B cell (primary cell): ENCODE results near the gene CDC25B. TPM values are rescaled to one million over a fixed set of nuclear protein-coding genes. Genes with fewer than 3 reads are reported as not detected.
A peak's percentile ranks its signal among the peaks of the same experiment; 100 is the strongest.

ENCODE experiments used
- ATAC-seq: fragments of 200-7000 bp; cut with Tn5 transposase; one replicate; pipeline ENCODE4 v1.10.0; 2021; ENCODE audit warnings: low read depth, mild to moderate bottlenecking, moderate number of reproducible peaks, moderate library complexity
- CTCF ChIA-PET: fragments of 350-600 bp; sonication (Branson Sonifier 250); formaldehyde crosslinking; loops from one replicate; lab custom pipeline; 2021; ENCODE audit warnings: antibody characterized with exemption, inconsistent platforms; lab: Charles Lee
- POLR2A ChIA-PET: fragments of 350-600 bp; sonication (Branson Sonifier 250); formaldehyde crosslinking; loops from one replicate; lab custom pipeline; 2021; ENCODE audit warnings: antibody characterized with exemption; lab: Charles Lee
- DNase-seq: peaks from one replicate; pipeline ENCODE4 v3.0.0; 2013
- H2AFZ ChIP-seq: 2 replicates; pipeline ENCODE4 v1.6.1; 2012; ENCODE audit warnings: mild to moderate bottlenecking, low read depth, low read length; ENCODE audit not compliant: insufficient read depth, poor library complexity, severe bottlenecking
- H3K27ac ChIP-seq, 2 donors: 1 replicate in 1 of 2; 2 replicates in 1 of 2; pipeline ENCODE4 v1.5.1; 2012 to 2013; ENCODE audit warnings: low read length in 2 of 2, mild to moderate bottlenecking in 2 of 2, moderate library complexity in 1 of 2
- H3K27me3 ChIP-seq, 4 experiments: fragments of 200-600 bp in 1 of 4; sonication (generic) in 1 of 4; replicated peaks in 1 of 4; 1 replicate in 2 of 4; 2 replicates in 2 of 4; pipeline versions ENCODE4 v1.6.1 to v1.7.0; 2013 to 2016; ENCODE audit warnings: low read length in 3 of 4, mild to moderate bottlenecking in 2 of 4, mixed read lengths in 1 of 4, moderate library complexity in 1 of 4; ENCODE audit not compliant: insufficient read depth in 4 of 4, control insufficient read depth in 3 of 4; ENCODE audit errors: control extremely low read depth in 1 of 4
- H3K36me3 ChIP-seq, 2 experiments: replicated peaks in 1 of 2; 1 replicate in 1 of 2; 2 replicates in 1 of 2; pipeline versions ENCODE4 v1.6.1 to v1.7.1; 2013; ENCODE audit warnings: low read length in 1 of 2; ENCODE audit not compliant: insufficient read depth in 2 of 2, control insufficient read depth in 1 of 2; ENCODE audit errors: control extremely low read depth in 1 of 2, extremely low read depth in 1 of 2
- H3K4me1 ChIP-seq, 2 donors: fragments of 200-600 bp in 1 of 2; sonication (generic) in 1 of 2; 1 replicate in 1 of 2; 2 replicates in 1 of 2; pipeline versions ENCODE4 v1.5.1 to v1.6.1; 2013 to 2017; ENCODE audit warnings: low read length in 2 of 2; ENCODE audit not compliant: control insufficient read depth in 2 of 2, insufficient read depth in 2 of 2
- H3K4me2 ChIP-seq: replicated peaks from 2 replicates; pipeline ENCODE3; 2012; ENCODE audit warnings: mild to moderate bottlenecking, low read depth, low read length; ENCODE audit not compliant: poor library complexity, severe bottlenecking
- H3K4me3 ChIP-seq, 5 experiments: fragments of 200-600 bp in 1 of 5; sonication (generic) in 1 of 5; 1 replicate in 3 of 5; 2 replicates in 2 of 5; pipeline versions ENCODE4 v1.5.1 to v1.7.0; 2011 to 2016; ENCODE audit warnings: low read length in 4 of 5, mild to moderate bottlenecking in 4 of 5, low read depth in 2 of 5, control low read depth in 1 of 5, moderate library complexity in 1 of 5; ENCODE audit not compliant: insufficient read depth in 1 of 5; ENCODE audit errors: control extremely low read depth in 1 of 5, extremely low read depth in 1 of 5
- H3K79me2 ChIP-seq: fragments of 200-600 bp; sonication (generic); one replicate; pipeline ENCODE4 v1.6.0; 2016; ENCODE audit warnings: low read length; ENCODE audit not compliant: control insufficient read depth, insufficient read depth
- H3K9ac ChIP-seq: fragments of 200-600 bp; sonication (generic); 2 replicates; pipeline ENCODE4 v1.6.1; 2017; ENCODE audit warnings: mild to moderate bottlenecking, low read length, moderate library complexity
- H3K9me3 ChIP-seq, 3 donors: one replicate each; pipeline versions ENCODE4 v1.6.1 to v1.7.1; 2013; ENCODE audit warnings: low read length in 2 of 3; ENCODE audit not compliant: control insufficient read depth in 2 of 3, insufficient read depth in 1 of 3; ENCODE audit errors: control extremely low read depth in 1 of 3
- H4K20me1 ChIP-seq: 2 replicates; pipeline ENCODE4 v1.6.0; 2012; ENCODE audit warnings: mild to moderate bottlenecking, low read length; ENCODE audit not compliant: insufficient read depth, control insufficient read depth, poor library complexity, severe bottlenecking
- H3K27ac Mint-ChIP-seq: one replicate; pipeline ENCODE4 v1.8.0; 2021; ENCODE audit warnings: mixed read lengths
- H3K27me3 Mint-ChIP-seq: one replicate; pipeline ENCODE4 v1.8.0; 2021; ENCODE audit warnings: mixed read lengths
- H3K4me1 Mint-ChIP-seq: one replicate; pipeline ENCODE4 v1.8.0; 2021; ENCODE audit warnings: mixed read lengths
- H3K4me3 Mint-ChIP-seq: one replicate; pipeline ENCODE4 v1.8.0; 2021; ENCODE audit warnings: mixed read lengths
- H3K9me3 Mint-ChIP-seq: one replicate; pipeline ENCODE4 v1.8.0; 2022; ENCODE audit warnings: mixed read lengths; ENCODE audit not compliant: insufficient read depth
- EZH2 ChIP-seq: IDR thresholded peaks from 2 replicates; pipeline ENCODE4 v1.6.1; 2012; ENCODE audit warnings: borderline replicate concordance, low read depth, mild to moderate bottlenecking, moderate library complexity, low read length; ENCODE audit not compliant: insufficient read depth, poor library complexity, severe bottlenecking
- WGBS: methylation state at CpG from one replicate; pipeline ENCODE4 v1.1.5; 2013; ENCODE audit warnings: missing lambda C conversion rate; ENCODE audit not compliant: insufficient coverage; 5-methylcytosine and 5-hydroxymethylcytosine counted together
- intact Hi-C: fragments of 100-400 bp; cut with micrococcal nuclease; formaldehyde crosslinking; loops from one replicate; pipeline ENCODE4 v1.10.0; 2022
- polyA plus RNA-seq: library from polyadenylated mRNA; depleted of rRNA; stranded (reverse); fragments of >200 nt; gene quantifications from 2 replicates; pipeline ENCODE4 v1.2.3, GENCODE V29; 2012
- total RNA-seq, 2 donors: library from RNA; stranded (reverse); fragments of 120-200 nt in 1 of 2; gene quantifications; 1 replicate in 1 of 2; 2 replicates in 1 of 2; pipeline versions ENCODE4 v1.2.3 to v1.2.4, GENCODE V29; 2013 to 2022
- TF ChIP-seq, protein P1 (sequence below): fragments of 200-600 bp; IDR thresholded peaks from one replicate; pipeline ENCODE4 v1.8.0; 2022; ENCODE audit warnings: antibody characterized with exemption, mild to moderate bottlenecking

Gene CDC25B
- total and polyA plus RNA-seq, 2 donors (not counting 1 experiment from before 2014, with no cell fraction given): 72.3 to 114 TPM

GRCh38 chr20:3798908-3799248, 2.8 kb downstream of the CDC25B start:
- H3K9ac ChIP-seq: peak overlapping the region; percentile 33
- peak overlapping the region; percentile 94 for H3K27ac Mint-ChIP-seq
- H2AFZ ChIP-seq: peak overlapping the region; percentile 49
- H3K4me3 Mint-ChIP-seq: peak overlapping the region; percentile 84
- H3K79me2 ChIP-seq: peaks cover 38% of the 10 kb centered on the region
- no peak for ATAC-seq
- H3K4me1 Mint-ChIP-seq: peaks cover 67% of the 10 kb centered on the region
- no peaks in the 10 kb centered on the region for H3K27me3 Mint-ChIP-seq
- no peaks in the 10 kb centered on the region for H3K9me3 Mint-ChIP-seq
- intact Hi-C loops: no loop called here
- H3K4me2 ChIP-seq: peak overlapping the region; percentile 99
- 60% methylated on average over 1 of the region's 3 CpGs for WGBS
- ChIA-PET CTCF (interaction anchor here (2.4 kb wide), 1 partner anchor 21 kb away, joined by 15 read pairs; the partner anchor contains the start of gene AP5S1), POLR2A (interaction anchor here (1.8 kb wide), 1 partner anchor 22 kb away, joined by 14 read pairs; the partner anchor contains the start of gene AP5S1)
- peak overlapping the region; percentile 79 to 85 for H3K27ac ChIP-seq
- no peak for TF ChIP-seq EZH2
- TF ChIP-seq, protein P1, sequence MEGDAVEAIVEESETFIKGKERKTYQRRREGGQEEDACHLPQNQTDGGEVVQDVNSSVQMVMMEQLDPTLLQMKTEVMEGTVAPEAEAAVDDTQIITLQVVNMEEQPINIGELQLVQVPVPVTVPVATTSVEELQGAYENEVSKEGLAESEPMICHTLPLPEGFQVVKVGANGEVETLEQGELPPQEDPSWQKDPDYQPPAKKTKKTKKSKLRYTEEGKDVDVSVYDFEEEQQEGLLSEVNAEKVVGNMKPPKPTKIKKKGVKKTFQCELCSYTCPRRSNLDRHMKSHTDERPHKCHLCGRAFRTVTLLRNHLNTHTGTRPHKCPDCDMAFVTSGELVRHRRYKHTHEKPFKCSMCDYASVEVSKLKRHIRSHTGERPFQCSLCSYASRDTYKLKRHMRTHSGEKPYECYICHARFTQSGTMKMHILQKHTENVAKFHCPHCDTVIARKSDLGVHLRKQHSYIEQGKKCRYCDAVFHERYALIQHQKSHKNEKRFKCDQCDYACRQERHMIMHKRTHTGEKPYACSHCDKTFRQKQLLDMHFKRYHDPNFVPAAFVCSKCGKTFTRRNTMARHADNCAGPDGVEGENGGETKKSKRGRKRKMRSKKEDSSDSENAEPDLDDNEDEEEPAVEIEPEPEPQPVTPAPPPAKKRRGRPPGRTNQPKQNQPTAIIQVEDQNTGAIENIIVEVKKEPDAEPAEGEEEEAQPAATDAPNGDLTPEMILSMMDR: no peak
- no peaks in the 10 kb centered on the region for H3K27me3 ChIP-seq
- peak overlapping the region in 2 of 5 experiments; percentile 20 to 50 for H3K4me3 ChIP-seq
- peaks cover 0 to 38% of the 10 kb centered on the region in 2 experiments for H3K36me3 ChIP-seq
- DNase-seq: no peak
- no peaks in the 10 kb centered on the region for H3K9me3 ChIP-seq
- peaks cover 53 to 75% of the 10 kb centered on the region in 2 donors for H3K4me1 ChIP-seq
- H4K20me1 ChIP-seq: peaks cover 4% of the 10 kb centered on the region

DNA sequence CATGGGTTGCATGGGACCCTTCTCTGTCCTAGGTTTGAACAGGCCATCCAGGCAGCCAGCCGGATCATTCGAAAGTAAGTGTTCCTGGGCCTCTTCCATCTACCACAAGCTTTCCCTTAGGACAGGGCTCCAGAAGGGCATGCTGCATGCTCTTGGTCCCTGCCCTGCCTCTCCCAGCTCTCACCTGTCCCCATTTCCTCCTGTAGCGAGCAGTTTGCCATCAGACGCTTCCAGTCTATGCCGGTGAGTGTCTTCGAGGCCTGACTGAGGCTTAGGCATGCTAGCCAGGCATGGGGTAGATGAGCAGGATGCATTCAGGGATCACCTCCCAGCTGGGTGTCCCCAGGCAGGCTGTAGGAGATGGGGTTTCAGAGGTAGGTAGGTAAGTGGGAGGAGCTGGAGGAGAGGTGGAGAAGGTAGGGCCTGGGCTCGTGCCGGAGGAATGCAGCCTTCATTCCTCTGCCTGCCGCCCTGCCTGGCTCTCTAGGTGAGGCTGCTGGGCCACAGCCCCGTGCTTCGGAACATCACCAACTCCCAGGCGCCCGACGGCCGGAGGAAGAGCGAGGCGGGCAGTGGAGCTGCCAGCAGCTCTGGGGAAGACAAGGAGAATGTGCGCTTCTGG, 4.3 kb downstream of the CDC25B start:
- intact Hi-C loops: no loop called here
- no peaks in the 10 kb centered on the region for H3K9me3 ChIP-seq
- no peaks in the 10 kb centered on the region for H3K27me3 ChIP-seq
- ATAC-seq: no peak
- Mint-ChIP-seq H3K4me3 (peak overlapping the region; percentile 84), H3K27ac (peak overlapping the region; percentile 94), H3K27me3 (no peaks in the 10 kb centered on the region), H3K9me3 (no peaks in the 10 kb centered on the region), H3K4me1 (peaks cover 69% of the 10 kb centered on the region)
- no peak overlapping the region for H2AFZ ChIP-seq
- TF ChIP-seq EZH2: no peak
- TF ChIP-seq, protein P1: no peak
- H3K4me3 ChIP-seq: peak overlapping the region in 2 of 5 experiments; percentile 20 to 50
- WGBS: 100% methylated on average over 17 of the region's 18 CpGs
- H3K9ac ChIP-seq: peak overlapping the region; percentile 33
- POLR2A ChIA-PET: interaction anchor here (0.5 to 1.8 kb wide), 4 partner anchors 11 to 45 kb away, joined by 3 to 14 read pairs (median 5); partner anchors contain the start of gene AP5S1
- peak overlapping the region; percentile 99 for H3K4me2 ChIP-seq
- H3K27ac ChIP-seq: peak overlapping the region; percentile 79 to 85
- peaks cover 0 to 53% of the 10 kb centered on the region in 2 experiments for H3K36me3 ChIP-seq
- H3K4me1 ChIP-seq: peaks cover 51 to 72% of the 10 kb centered on the region in 2 donors
- peaks cover 43% of the 10 kb centered on the region for H3K79me2 ChIP-seq
- H4K20me1 ChIP-seq: peaks cover 4% of the 10 kb centered on the region
- no peak for DNase-seq
- CTCF ChIA-PET: interaction anchor here (1.0 to 2.7 kb wide), 6 partner anchors 9 to 54 kb away, joined by 3 to 15 read pairs (median 4); partner anchors contain the start of genes AP5S1 and CENPB
